ENCODE results near the gene GTF2IRD1. TPM values are rescaled to one million over a fixed set of nuclear protein-coding genes. Genes with fewer than 3 reads are reported as not detected.
"Not testable (repeated sequence)": the region's sequence is repeated elsewhere in the genome, so short reads cannot be mapped to it uniquely, and the experiment has no call there.

Gene GTF2IRD1
- total RNA-seq, 1 experiment from 2014 or later = 54.7 TPM

DNA sequence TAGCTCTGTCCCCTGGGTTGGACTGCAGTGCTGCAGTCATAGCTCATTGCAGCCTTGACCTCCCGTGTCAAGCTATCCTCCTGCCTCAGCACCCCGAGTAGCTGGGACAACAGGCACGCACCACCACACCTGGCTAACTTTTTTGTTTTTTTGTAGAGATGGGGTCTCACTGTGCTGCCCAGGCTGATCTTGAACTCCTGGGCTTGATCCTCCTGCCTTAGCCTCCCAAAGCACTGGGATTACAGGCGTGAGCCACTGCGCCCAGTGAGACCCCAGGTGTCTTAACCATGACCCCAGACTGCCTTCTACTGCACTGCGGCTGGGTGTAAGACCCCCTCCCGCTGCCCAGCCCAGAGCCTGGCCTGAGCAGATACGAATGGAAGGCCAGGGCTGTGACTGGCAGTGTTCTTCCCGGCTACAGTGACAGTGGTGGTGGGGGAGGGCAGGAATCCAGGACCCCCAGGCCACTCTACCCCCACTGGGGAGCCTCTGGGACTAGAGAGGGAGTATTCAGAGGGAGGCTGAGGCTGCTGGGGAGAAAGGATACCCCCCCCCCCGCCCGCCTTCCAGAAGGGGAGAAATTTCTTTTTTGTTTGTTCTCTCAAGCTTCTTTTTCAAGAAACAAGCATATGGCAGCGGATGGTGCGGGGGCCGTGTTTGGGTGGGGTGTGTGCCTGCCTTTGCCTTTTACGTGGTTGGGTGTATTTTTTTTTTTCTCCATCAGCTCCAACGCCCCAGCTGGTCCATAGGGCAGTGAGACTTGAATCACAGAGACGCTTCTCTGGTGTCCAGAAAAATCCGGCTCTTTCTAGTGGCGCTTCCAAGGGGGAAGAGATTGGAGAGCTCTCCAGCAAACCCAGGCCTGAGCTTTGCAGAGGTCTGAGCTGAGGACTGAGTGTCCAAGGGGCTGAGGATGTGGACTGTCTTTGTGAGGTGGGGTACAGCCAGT is 36.6 kb downstream of the GTF2IRD1 start:
- no peak for DNase-seq (ENCODE audit: low spot score)

GRCh38 chr7:74491490-74491889 is 37.8 kb downstream of the GTF2IRD1 start:
- DNase-seq (ENCODE audit: low spot score) = not testable (repeated sequence)

DNA sequence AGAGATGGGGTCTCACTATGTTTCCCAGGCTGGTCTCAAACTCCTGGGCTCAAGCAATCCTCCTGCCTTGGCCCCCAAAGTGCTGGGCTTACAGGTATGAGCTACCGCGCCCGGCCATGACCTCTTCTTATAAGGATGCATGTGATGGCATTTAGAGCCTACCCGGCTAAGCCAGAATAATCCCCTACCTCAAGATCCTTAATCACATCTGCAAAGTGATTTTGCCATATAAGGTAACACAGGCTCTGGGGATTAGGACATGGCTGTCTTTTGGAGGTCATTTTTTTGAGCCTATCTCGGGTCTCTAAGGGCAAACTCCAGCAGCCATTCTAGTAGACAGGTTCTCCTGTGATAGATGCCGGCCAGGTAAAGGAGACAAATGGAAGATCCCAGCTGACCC is 39.6 kb downstream of the GTF2IRD1 start:
- no peak for DNase-seq (ENCODE audit: low spot score)

- DNase-seq (ENCODE audit: low spot score) = no peak
These were observed 40.4 kb downstream of the GTF2IRD1 start for GRCh38 chr7:74494076-74494548.

DNA sequence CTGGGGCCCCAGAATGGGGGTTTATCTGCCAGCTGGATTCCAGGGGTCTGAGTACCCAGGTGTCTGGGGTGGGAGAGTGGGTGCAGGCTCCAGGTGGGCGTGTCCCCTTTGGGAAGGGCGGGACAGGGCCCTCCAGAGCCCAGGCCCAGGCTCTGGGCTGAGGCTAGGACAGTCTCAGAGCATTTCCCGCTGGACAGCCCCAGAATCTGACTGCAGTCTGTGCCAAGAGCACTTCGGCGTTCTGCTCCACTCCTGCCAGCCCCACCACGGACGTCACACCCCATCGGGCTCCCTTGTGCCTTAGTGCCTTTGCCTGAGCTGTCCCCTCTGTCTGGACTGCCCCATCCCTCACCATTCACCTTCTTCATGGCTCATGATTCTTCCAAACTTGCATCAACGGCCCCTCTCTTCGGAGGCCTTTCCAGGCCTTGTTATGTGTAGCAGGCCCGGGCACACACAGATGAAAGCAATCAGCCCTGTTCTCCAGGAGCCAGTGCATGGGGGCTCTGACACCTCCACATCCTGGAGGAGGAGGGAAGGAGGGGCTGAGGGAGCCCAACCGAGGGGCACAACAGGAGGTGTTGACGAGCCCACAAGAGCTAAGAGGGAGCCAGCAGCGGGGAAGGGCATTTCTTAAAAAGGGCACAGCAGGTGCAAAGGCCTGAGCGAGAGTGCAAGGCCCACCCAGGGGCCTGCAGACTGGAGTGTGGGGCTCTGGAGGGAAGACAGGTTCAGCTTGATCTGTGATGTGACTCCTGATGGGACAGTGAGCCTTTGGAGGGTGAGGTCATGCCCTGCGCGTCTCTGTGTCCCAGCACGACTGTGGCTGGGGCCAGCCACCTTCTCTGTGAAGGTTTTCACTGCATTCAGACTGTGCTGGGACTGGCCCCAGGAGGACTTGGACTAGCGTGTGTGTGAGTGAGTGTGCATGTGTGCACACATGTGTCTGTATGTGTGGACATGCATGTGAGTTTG is 41.7 kb downstream of the GTF2IRD1 start:
- DNase-seq (ENCODE audit: low spot score) = no peak

DNA sequence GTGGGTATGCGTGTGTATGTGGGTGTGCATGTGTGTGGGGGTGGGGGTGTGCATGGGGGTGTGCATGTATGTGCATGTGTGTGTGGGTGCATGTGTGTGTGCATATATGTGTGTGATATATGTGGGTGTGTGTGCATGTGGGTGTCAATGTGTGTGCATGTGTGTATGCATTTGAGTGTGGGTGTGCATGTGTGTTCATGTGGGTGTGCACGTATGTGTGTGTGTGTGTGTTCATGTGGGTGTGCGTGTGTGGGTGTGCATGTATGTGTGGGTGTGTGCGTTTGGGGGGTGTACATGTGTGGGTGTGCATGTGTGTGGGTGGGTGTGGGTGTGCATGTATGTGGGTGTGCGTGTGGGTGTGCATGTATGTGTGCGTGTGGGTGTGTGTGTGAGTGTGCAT is 42.6 kb downstream of the GTF2IRD1 start:
- no peak for DNase-seq (ENCODE audit: low spot score)

DNA sequence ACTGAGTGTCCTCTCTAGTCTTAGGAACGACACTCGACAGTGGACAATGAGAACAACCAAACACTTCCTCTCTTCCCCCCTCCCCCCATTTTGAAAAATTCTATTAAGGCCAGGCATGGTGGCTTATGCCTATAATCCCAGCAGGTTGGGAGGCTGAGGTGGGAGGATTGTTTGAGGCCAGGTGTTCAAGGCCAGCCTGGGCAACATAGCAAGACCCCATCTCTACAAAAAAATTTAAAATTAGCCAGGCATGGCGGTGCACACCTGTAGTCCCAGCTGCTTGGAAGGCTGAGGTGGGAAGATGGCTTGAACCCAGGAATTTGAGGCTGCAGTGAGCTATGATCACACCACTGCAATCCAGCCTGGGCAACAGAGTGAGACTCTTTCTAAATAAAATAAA is 43.1 kb downstream of the GTF2IRD1 start:
- not testable (repeated sequence) for DNase-seq (ENCODE audit: low spot score)

DNA sequence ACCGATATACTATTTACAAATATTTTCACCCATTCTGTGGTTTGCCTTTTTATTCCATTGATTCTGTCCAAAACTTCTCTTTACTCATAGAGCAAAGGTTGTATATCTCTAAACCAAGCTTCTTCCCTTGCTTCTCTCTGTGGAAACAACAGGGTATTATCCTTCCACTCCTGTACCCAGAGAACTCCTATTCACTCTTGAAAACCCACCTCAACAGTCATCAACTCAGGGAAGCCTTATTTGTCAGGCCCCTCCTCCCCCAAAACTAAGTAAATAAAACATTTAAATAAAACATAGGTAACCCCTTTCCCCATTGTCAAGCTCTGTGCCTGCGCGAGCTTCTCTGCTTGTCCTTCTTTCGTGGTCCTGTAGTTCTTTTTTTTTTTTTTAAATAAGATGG is 44.6 kb downstream of the GTF2IRD1 start:
- DNase-seq (ENCODE audit: low spot score) = no peak

DNA sequence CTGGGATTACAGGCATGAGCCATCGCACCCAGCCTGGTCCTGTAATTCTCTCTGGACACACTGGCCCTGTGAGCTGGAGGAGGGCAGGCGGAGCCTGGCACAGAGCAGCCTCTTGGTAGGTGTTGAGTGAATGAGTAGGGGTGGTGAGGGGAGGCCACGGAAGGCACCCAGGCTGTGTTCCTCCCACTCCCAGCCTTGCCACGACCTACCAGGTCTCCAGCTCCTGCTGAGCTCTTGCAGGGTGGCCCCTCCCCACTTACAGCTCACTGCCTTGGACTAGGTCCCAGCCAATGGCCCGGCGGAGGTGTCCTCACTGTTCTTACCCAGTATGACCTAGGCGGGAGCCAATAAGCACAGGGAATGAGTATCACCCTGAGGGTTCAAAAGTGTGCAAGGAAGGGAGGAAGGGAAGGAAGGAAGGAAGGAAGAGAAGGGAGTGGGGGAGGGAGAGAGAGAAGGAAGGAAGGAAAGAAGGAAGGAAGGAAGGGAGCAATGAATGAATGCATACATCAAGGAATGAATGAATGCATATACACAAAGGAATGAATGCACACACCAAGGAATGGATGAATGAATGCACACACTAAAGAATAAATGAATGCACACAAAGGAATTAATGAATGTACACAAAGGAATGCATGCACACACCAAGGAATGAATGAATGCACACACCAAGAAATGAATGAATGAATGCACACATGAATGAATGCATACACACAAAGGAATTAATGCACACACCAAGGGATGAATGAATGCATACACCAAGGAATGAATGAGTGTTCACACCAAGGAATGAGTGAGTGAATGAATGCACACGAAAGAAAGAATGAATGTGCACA is 45.5 kb downstream of the GTF2IRD1 start:
- no peak for DNase-seq (ENCODE audit: low spot score)

GRCh38 chr7:74499835-74500388 is 46.2 kb downstream of the GTF2IRD1 start:
- no peak for DNase-seq (ENCODE audit: low spot score)

- DNase-seq (ENCODE audit: low spot score) = no peak
These were observed 47.6 kb downstream of the GTF2IRD1 start for GRCh38 chr7:74501298-74501697.

GRCh38 chr7:74502216-74502891 is 48.6 kb downstream of the GTF2IRD1 start:
- DNase-seq (ENCODE audit: low spot score) = no peak

DNA sequence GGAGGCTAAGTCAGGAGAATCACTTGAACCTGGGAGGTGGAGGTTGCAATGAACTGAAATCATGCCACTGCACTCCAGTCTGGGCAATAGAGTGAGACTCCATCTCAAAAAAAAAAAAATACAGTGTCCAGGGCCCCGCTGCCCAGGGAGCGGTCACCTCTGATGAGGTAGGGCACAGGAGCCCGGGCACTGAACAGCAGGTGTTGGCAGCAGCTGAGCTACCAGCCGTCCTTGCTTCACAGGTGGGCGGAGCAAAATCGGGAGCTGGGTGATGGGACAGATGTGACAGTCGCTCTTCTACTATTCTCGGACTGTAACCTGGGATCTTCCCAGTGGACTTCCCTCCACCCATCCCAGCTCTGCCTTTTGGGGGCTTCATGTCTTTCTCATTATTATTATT is 49.4 kb downstream of the GTF2IRD1 start:
- no peak for DNase-seq (ENCODE audit: low spot score)

DNA sequence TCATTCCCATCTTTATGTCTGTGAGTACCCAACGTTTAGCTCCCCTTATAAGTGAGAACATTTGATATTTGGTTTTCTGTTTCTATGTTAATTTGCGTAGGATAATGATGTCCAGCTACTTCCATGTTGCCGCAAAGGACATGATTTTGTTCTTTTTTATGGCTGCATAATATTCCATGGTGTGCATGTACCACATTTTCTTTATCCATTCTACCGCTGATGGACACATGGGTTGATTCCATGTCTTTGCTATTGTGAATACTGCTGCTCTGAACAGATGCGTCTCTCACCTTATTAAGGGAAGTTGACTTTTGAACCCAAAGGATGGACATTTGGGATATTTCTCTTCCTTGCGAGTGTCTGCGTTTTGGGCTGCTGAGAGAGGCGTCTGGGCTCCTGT is 50.2 kb downstream of the GTF2IRD1 start:
- no peak for DNase-seq (ENCODE audit: low spot score)

DNA sequence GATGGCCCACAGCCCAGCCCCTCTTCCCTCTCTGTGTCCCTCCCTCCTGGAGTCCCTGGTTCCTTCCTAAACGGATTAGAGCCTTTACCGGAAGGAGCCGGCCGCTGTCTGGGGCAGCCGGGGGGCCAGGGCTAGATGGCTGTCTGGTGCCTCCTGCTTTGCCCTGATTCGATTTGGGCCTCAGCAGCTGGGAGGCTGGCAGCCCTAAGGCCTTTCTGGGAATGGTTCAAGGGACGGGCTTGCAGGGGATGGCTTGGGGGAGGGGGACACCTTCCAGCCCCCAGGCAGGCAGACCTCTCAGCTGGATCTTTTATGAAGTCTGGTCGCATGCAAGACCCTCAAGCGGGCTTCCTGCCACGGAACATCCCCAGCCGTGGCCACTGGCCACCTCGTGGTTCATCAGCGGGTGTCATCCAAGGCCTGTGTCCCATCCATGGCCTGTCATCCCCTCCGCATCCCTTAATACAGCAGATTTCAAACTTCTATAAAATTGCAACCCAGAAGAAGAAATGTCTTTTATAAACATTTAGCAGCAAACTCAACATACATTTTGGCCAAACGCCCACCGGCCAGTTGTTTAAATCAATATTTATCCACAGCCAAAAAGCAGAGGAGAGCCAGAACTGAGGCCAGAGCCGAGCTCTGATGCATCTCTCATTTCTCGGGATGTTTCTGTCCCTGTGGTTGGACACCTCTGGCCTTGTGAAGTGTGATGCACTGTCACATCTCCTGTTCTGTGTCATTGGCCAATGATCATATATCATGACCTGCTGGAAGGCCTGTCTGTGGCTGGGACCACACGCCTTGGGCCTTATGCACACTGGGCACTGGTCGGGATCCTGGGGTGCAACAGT is 52.0 kb downstream of the GTF2IRD1 start:
- no peak for DNase-seq (ENCODE audit: low spot score)

- no peak for DNase-seq (ENCODE audit: low spot score)
These were observed 52.6 kb downstream of the GTF2IRD1 start for GRCh38 chr7:74506325-74506724.

GRCh38 chr7:74507538-74508319 is 54.0 kb downstream of the GTF2IRD1 start:
- DNase-seq (ENCODE audit: low spot score) = no peak

- not testable (repeated sequence) for DNase-seq (ENCODE audit: low spot score)
These were observed 55.7 kb downstream of the GTF2IRD1 start for GRCh38 chr7:74509453-74509852.

DNA sequence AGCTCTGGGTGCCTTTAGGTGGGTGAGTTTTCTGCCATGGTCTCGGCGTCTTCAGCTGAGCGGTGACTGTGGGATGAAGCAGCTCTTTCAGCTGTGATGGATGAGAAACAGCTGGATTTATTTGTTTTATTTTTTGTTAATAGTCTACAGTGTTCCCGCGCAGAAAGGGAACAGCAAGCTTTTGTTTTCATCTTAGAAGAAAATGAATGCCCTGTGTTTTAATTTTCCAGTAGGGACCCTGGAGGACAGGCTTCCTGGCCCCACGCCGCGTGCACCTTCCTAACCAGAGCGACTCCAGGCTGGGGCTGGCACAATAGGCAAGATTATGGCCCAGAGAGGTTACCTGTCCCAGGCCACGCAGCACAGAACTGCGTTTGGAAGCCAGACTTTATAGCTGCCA is 57.6 kb downstream of the GTF2IRD1 start:
- DNase-seq (ENCODE audit: low spot score) = no peak
